Activated T-cell treated with anti-CD3 and anti-CD28 coated beads, Interleukin-2, amount 50 U/mL, for 24 hours (primary cell): Measurements from ENCODE around the gene ANO2.

Experiments used
- DNase-seq: peaks from one replicate; pipeline ENCODE4 v3.0.0-alpha.2; 2020
- H3K27ac Mint-ChIP-seq: 2 replicates; pipeline ENCODE4 v1.8.0; 2020; ENCODE audit warnings: mild to moderate bottlenecking, mixed read lengths
- H3K27me3 Mint-ChIP-seq: 2 replicates; pipeline ENCODE4 v1.8.0; 2020; ENCODE audit warnings: mixed read lengths
- H3K36me3 Mint-ChIP-seq: 2 replicates; pipeline ENCODE4 v1.8.0; 2020; ENCODE audit warnings: low read depth, mixed read lengths
- H3K4me1 Mint-ChIP-seq: 2 replicates; pipeline ENCODE4 v1.8.0; 2020; ENCODE audit warnings: low read depth, mixed read lengths
- H3K4me3 Mint-ChIP-seq: 2 replicates; pipeline ENCODE4 v1.8.0; 2020; ENCODE audit warnings: mild to moderate bottlenecking, moderate library complexity, mixed read lengths
- H3K9me3 Mint-ChIP-seq: 2 replicates; pipeline ENCODE4 v1.8.0; 2020; ENCODE audit warnings: mixed read lengths

Gene ANO2

GRCh38 chr12:5784462-5785130, 160.5 kb downstream of the ANO2 start:
- Mint-ChIP-seq H3K36me3 (no peaks in the 10 kb centered on the region), H3K9me3 (no peaks in the 10 kb centered on the region), H3K27me3 (peaks cover 4% of the 10 kb centered on the region), H3K4me3 (no peak overlapping the region), H3K4me1 (no peaks in the 10 kb centered on the region), H3K27ac (no peak overlapping the region)
- DNase-seq: no peak

- Mint-ChIP-seq H3K9me3 (no peaks in the 10 kb centered on the region), H3K27ac (no peak overlapping the region), H3K36me3 (no peaks in the 10 kb centered on the region), H3K4me3 (no peak overlapping the region), H3K4me1 (no peaks in the 10 kb centered on the region), H3K27me3 (peaks cover 4% of the 10 kb centered on the region)
- no peak for DNase-seq
These were observed 161.7 kb downstream of the ANO2 start for GRCh38 chr12:5783289-5783920.

GRCh38 chr12:5780536-5780935, 164.5 kb downstream of the ANO2 start:
- H3K4me3 Mint-ChIP-seq: no peak overlapping the region
- H3K4me1 Mint-ChIP-seq: no peaks in the 10 kb centered on the region
- no peaks in the 10 kb centered on the region for H3K9me3 Mint-ChIP-seq
- no peak overlapping the region for H3K27ac Mint-ChIP-seq
- H3K27me3 Mint-ChIP-seq: peaks cover 17% of the 10 kb centered on the region
- no peak for DNase-seq
- no peaks in the 10 kb centered on the region for H3K36me3 Mint-ChIP-seq

GRCh38 chr12:5779401-5779800, 165.7 kb downstream of the ANO2 start:
- Mint-ChIP-seq H3K9me3 (no peaks in the 10 kb centered on the region), H3K27me3 (peaks cover 22% of the 10 kb centered on the region), H3K36me3 (no peaks in the 10 kb centered on the region), H3K4me1 (no peaks in the 10 kb centered on the region), H3K4me3 (no peak overlapping the region), H3K27ac (no peak overlapping the region)
- no peak for DNase-seq

- Mint-ChIP-seq H3K27me3 (peaks cover 19% of the 10 kb centered on the region), H3K4me3 (no peak overlapping the region), H3K27ac (no peak overlapping the region), H3K4me1 (no peaks in the 10 kb centered on the region), H3K9me3 (no peaks in the 10 kb centered on the region), H3K36me3 (no peaks in the 10 kb centered on the region)
- DNase-seq: no peak
These were observed 166.2 kb downstream of the ANO2 start for GRCh38 chr12:5778821-5779220.

- DNase-seq: no peak
- H3K27me3 Mint-ChIP-seq: peaks cover 18% of the 10 kb centered on the region
- no peaks in the 10 kb centered on the region for H3K9me3 Mint-ChIP-seq
- H3K4me1 Mint-ChIP-seq: no peaks in the 10 kb centered on the region
- H3K27ac Mint-ChIP-seq: no peak overlapping the region
- no peak overlapping the region for H3K4me3 Mint-ChIP-seq
- H3K36me3 Mint-ChIP-seq: no peaks in the 10 kb centered on the region
These were observed 167.6 kb downstream of the ANO2 start for GRCh38 chr12:5777451-5777850.

- H3K27me3 Mint-ChIP-seq: peaks cover 18% of the 10 kb centered on the region
- H3K9me3 Mint-ChIP-seq: no peaks in the 10 kb centered on the region
- no peaks in the 10 kb centered on the region for H3K4me1 Mint-ChIP-seq
- no peak for DNase-seq
- H3K36me3 Mint-ChIP-seq: no peaks in the 10 kb centered on the region
- H3K4me3 Mint-ChIP-seq: no peak overlapping the region
- no peak overlapping the region for H3K27ac Mint-ChIP-seq
These were observed 169.0 kb downstream of the ANO2 start for GRCh38 chr12:5776091-5776490.

- no peaks in the 10 kb centered on the region for H3K4me1 Mint-ChIP-seq
- no peaks in the 10 kb centered on the region for H3K36me3 Mint-ChIP-seq
- H3K9me3 Mint-ChIP-seq: no peaks in the 10 kb centered on the region
- H3K4me3 Mint-ChIP-seq: no peak overlapping the region
- no peak for DNase-seq
- peaks cover 18% of the 10 kb centered on the region for H3K27me3 Mint-ChIP-seq
- no peak overlapping the region for H3K27ac Mint-ChIP-seq
These were observed 171.5 kb downstream of the ANO2 start for GRCh38 chr12:5773550-5773949.

- no peak overlapping the region for H3K4me3 Mint-ChIP-seq
- no peaks in the 10 kb centered on the region for H3K4me1 Mint-ChIP-seq
- no peaks in the 10 kb centered on the region for H3K36me3 Mint-ChIP-seq
- no peak for DNase-seq
- H3K27me3 Mint-ChIP-seq: peaks cover 16% of the 10 kb centered on the region
- H3K9me3 Mint-ChIP-seq: no peaks in the 10 kb centered on the region
- H3K27ac Mint-ChIP-seq: no peak overlapping the region
These were observed 173.3 kb downstream of the ANO2 start for GRCh38 chr12:5771756-5772155.

GRCh38 chr12:5770727-5771126, 174.3 kb downstream of the ANO2 start:
- DNase-seq: no peak
- no peaks in the 10 kb centered on the region for H3K36me3 Mint-ChIP-seq
- H3K4me3 Mint-ChIP-seq: no peak overlapping the region
- peaks cover 12% of the 10 kb centered on the region for H3K27me3 Mint-ChIP-seq
- no peak overlapping the region for H3K27ac Mint-ChIP-seq
- no peaks in the 10 kb centered on the region for H3K9me3 Mint-ChIP-seq
- H3K4me1 Mint-ChIP-seq: no peaks in the 10 kb centered on the region

GRCh38 chr12:5768581-5769196, 176.4 kb downstream of the ANO2 start:
- no peaks in the 10 kb centered on the region for H3K36me3 Mint-ChIP-seq
- no peak for DNase-seq
- peaks cover 8% of the 10 kb centered on the region for H3K27me3 Mint-ChIP-seq
- no peaks in the 10 kb centered on the region for H3K9me3 Mint-ChIP-seq
- H3K4me3 Mint-ChIP-seq: no peak overlapping the region
- H3K4me1 Mint-ChIP-seq: no peaks in the 10 kb centered on the region
- H3K27ac Mint-ChIP-seq: no peak overlapping the region

GRCh38 chr12:5768171-5768570, 176.9 kb downstream of the ANO2 start:
- no peaks in the 10 kb centered on the region for H3K36me3 Mint-ChIP-seq
- no peaks in the 10 kb centered on the region for H3K4me1 Mint-ChIP-seq
- H3K27me3 Mint-ChIP-seq: peaks cover 11% of the 10 kb centered on the region
- no peak overlapping the region for H3K4me3 Mint-ChIP-seq
- no peak for DNase-seq
- no peak overlapping the region for H3K27ac Mint-ChIP-seq
- H3K9me3 Mint-ChIP-seq: no peaks in the 10 kb centered on the region

- peaks cover 5% of the 10 kb centered on the region for H3K9me3 Mint-ChIP-seq
These were observed 186.7 kb downstream of the ANO2 start for GRCh38 chr12:5758347-5758746.

GRCh38 chr12:5756338-5756842, 188.7 kb downstream of the ANO2 start:
- peaks cover 5% of the 10 kb centered on the region for H3K9me3 Mint-ChIP-seq
- no peaks in the 10 kb centered on the region for H3K36me3 Mint-ChIP-seq
- H3K27ac Mint-ChIP-seq: no peak overlapping the region
- no peak for DNase-seq
- H3K4me1 Mint-ChIP-seq: no peaks in the 10 kb centered on the region
- no peak overlapping the region for H3K4me3 Mint-ChIP-seq
- H3K27me3 Mint-ChIP-seq: peaks cover 48% of the 10 kb centered on the region

More at GRCh38 chr12:5758347-5758746, 186.7 kb downstream of the ANO2 start:
- Mint-ChIP-seq H3K27ac (no peak overlapping the region), H3K4me1 (no peaks in the 10 kb centered on the region), H3K4me3 (no peak overlapping the region), H3K36me3 (no peaks in the 10 kb centered on the region), H3K27me3 (peaks cover 49% of the 10 kb centered on the region)
- no peak for DNase-seq

- Mint-ChIP-seq H3K4me1 (peaks cover 12% of the 10 kb centered on the region), H3K4me3 (no peak overlapping the region), H3K36me3 (no peaks in the 10 kb centered on the region), H3K9me3 (no peaks in the 10 kb centered on the region), H3K27me3 (no peaks in the 10 kb centered on the region), H3K27ac (no peak overlapping the region)
- no peak for DNase-seq
These were observed 197.0 kb downstream of the ANO2 start for GRCh38 chr12:5748027-5748426.
